GM18526 (cell line): Measurements from ENCODE around the gene SH3TC1.

Experiments
- POLR2A ChIP-seq: IDR thresholded peaks from 3 replicates; pipeline ENCODE4 v1.6.1; 2011; ENCODE audit not compliant: insufficient read length; ENCODE audit errors: extremely low read depth

The SH3TC1 gene

DNA sequence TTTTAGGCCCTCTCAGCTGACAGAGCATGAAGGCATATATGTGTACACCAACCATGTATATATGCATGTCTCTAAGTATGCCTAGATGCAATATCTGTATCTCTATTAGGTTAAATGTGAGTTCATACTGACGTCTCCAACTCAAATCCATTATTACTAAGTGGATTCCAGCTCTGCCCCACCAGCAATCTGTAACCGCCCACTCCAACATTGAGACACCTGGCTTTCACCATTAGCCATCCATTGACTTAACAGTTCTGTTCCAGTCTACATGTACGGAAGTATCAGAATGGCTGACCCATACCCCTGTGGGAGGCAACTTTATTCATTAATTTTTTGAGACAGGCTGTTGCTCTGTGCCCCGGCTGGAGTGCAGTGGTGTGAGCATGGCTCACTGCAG is 15.0 kb upstream of the SH3TC1 start:
- no peak for TF ChIP-seq POLR2A

DNA sequence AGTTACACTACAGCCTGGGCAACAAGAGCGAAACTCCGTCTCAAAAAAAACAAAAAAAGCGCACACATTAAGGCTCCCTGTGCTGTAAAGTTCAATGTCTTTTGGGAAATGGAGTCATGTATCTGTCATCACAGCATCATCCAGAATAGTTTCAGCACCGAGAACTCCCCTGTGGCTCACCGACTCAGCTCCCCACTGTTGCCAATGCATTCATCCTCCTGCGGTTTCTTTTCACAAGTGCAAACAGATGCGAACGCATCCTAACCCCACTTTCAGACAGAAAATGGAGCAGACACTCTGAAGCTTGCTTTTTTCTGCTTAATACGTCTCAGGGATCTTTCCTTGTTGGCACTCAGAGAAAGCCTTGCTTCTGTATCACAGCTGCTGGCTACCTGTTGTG is 13.8 kb upstream of the SH3TC1 start:
- no peak for TF ChIP-seq POLR2A

DNA sequence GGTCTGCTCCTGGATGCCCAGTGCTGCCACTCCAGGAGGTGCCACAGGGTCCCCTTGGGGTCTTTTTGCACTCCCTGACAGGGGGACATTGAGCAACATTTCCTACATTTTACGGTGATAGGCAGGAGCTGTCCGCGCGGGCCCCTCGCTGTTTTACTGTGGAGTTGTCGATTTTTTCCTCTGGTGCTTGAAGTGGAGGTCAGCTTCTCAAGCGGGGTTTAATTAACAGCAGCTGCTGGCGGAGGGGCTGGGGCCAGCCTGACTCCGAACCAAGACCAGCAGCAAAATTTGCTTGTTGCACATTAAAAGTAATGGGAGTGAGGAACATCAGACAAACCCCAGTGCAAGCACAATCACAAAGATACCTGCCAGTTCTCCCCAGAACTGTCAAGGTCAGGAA is 13.2 kb upstream of the SH3TC1 start:
- no peak for TF ChIP-seq POLR2A

DNA sequence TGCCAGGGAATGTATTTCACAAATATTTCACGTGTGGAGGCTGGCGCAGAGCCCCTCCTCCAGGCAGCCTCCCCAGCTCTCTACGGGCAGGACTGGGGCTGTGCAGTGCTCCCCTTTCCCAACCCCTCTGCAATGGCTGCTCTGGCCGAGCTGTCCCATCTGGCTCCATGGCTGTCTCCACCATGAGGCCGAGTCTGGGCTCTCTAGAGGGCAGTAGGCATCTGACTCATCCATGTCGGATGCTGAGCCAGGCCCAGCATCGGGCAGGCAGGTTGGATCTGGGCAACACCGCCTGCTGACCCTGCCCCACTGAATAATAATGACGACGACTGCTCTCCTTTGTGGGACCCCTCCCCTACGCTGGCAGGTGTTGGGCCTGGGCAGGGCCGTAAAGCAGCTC is 11.0 kb upstream of the SH3TC1 start:
- TF ChIP-seq POLR2A = no peak

DNA sequence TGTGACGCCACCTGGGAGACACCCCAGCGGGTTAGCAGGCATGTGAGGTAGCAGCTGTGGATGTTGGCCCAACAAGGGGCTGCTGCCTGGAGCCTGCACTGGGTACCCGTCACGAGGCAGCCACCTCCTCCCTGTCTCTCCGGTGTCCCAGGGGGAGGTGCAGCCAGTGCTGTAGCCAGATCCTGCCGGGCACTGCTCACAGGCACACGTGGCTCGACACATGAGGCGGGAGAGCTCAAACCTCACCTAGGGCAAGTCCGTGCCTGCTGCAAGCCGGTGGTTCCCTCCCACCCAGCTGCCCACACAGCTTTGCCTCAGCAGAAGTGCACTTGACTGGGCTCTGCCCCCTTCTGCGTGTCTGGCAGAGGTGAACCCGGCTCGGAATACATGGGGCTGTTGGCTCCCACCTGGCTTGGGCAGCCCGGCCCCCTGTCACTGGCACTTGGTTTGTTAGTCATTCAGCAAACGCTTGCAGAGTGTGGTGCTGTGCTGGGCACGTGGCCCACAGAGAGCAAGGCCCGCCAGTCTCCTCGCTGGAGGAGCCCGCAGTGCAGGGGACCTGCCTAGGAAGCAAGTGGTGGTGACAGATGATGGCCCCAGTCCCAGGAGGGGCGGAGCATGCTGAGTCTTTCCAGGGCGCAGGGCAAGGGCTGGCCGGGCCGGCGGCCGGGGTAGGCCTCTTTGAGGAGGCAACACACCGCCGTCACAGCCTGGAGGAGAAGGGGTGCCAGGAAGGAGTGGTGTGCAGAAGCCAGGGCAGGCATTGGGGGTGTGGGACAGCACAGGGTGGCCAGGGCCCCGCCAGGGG is 10.1 kb upstream of the SH3TC1 start:
- TF ChIP-seq POLR2A = no peak

DNA sequence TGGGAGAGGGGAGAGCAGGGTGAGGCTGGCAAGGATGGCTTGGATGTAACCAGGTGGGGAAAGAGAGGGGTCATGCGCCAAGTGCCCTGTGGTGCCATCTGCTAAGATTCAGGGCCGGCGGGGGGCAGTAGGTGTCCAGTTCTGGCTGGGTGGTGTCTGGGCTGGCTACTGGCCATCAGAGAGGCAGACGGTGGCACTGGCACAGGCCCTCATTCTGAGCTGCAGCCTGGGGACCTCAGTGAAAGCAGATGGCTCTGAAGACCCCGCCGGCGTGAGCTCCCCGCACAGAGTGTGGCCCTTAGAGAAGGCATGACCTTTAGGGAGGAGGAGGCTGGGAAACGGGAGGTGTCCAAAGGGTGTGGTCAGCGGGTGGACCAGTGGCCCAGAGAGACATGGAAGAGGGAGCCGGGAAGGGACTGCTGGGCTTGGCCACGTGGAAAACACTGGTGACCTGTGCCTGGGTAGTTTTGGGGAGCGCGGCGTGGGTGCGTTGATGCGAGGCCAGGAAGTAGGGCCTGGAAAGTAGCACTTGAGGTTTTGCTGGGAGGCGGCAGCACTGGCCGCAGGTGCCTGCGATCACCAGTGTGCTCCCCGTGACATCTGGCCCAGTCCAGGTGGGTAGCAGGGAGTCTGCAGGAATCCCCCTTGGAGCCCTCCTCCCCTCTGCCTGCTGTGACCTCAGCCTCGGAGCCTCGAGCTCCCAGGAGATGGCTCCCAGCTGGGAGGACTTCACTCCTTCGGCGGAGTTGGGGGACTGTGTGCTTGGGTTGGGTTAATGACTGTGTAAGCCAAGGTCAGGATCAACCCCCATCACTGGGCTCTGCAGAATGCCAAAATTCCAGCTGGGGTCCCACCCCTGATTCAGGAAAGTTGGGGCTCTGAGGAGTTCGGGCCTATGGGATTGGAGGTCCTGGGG is 9.3 kb upstream of the SH3TC1 start:
- no peak for TF ChIP-seq POLR2A

DNA sequence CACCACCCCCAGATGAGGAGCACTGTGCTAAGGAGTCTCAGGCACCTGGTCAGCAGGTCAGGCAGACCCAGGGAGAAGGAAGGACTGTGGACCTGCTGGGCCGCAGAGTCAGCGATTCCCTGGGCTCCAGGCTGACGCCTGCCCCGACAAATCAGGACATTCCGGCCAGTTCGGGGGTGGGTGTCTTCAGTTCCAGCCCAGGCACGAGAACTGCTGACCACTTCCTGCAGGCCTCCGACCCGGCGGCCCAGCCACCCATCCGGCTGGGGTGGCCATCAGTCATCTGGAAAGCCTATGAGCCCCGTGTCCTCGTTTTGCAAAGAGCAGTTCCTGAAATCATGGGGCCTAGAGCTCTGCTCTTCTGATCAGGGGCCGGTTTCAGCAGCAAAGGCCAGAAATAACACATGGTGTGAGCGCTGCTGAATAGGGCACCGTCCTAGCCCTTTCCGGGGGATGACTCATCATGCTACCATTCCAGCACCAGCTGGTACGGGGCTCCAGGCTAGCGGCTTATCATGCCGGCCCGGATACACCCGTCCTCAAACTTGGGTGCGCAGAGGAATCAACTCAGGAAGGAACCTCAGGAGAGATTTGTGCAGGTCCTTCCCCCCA is 7.8 kb upstream of the SH3TC1 start:
- no peak for TF ChIP-seq POLR2A

DNA sequence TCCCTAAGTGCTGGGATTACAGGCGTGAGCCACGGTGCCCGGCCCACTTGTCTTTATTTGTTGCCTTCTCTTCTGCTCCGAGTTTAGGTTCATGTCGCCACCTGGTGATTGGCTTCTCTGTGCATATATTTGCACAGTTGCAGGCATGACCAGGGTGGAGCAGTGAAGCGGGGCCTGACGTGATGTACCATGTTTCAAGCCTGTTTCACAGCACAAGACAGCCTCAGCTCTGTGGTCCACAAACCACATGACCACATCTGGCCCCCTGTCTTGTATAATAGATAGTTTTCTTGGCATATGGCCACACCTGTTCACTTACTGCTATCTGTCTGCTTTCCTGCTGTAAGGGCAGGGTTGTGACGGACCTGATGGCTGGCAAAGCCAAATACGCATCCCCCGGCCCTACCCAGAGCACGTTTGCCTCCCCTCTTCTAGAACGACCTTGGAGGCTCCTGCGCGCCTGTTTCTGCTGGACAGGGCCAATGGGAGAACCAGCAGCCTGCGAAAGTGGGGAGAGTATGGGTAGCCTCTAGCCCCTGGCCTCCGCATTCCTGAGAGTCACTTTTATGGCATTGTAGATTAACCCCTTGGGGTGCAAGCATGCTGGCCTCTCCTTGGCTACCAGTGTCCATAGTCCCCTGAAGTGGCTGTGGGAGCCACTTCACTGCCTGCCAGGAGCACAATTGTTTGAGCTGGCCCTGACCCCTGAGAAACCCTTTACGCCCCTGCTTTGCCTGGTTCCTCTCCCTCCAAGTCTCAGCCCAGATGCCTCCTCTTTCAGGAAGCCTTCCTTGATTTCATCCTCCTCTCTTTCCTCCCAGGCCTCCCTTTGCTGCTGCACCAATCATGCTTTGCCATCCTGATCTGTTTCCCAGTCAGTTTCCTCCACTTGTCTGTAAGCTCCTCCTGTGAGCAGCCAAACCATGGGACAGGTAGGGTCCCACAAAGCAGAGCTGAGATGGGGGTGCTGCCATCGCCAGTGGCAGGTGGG is 6.0 kb upstream of the SH3TC1 start:
- no peak for TF ChIP-seq POLR2A

DNA sequence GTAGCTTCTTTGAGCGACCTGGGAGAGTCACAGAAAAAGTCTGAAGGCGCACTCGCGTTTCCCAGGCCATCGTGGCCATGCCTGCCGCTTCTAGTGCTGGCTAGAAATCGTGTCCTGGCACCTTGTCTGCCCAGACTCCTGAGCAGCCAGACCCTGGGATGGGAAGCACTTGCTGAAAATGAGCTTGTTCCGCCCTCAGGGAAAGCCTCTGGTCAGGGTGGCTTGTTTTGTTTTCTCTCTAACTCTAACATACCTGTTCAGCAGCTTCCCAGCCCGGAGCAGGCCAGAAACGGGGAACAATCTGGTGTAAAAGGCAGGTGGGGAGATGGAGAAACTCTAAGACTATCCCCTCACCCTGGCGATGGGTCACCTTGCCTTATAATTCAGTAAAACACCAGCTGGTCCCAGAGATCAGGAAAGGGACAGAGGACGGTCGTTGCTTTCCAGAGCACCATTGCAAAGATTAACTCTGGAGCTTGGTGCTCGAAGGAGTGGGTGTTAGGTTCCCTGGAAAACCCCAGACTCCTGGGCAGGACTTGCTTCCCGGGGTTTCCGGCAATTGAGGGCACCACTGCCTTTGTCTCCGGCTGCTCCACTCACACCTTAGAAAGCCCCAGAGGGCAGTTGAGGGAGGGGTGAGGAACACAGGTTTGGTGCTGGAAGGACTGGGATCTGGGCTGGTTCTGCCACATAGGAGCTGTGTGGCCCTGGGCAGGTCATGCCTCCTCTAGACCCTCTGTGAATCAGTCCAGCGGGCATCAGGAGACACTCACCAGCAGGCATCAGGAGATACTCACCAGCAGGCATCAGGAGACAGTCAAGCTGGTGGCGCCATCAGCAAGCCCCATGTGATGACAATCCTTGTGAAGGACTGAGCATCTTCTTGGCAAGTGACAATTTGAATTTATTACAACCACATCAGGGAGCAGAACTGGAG is 4.5 kb upstream of the SH3TC1 start:
- no peak for TF ChIP-seq POLR2A

DNA sequence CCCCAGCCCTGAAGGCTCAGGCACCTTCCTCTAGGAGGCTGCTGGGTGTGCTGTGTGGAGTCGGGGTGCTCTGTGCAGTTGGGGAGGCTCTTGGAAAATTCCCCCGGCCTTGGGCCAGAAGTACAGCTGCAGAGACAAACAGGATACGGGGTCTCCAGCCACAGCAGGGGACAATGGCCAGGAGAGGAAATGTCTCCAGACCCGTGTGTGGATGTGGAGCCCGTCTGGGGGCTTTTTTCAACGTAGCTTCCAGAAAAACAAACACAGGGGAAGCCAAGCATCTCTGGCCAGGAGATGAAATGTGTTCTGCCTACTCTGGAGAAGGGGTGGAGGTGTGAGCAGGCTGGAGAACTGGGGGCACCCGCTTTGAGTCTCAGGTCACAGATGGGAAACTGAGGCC is 3.7 kb upstream of the SH3TC1 start:
- TF ChIP-seq POLR2A = no peak

DNA sequence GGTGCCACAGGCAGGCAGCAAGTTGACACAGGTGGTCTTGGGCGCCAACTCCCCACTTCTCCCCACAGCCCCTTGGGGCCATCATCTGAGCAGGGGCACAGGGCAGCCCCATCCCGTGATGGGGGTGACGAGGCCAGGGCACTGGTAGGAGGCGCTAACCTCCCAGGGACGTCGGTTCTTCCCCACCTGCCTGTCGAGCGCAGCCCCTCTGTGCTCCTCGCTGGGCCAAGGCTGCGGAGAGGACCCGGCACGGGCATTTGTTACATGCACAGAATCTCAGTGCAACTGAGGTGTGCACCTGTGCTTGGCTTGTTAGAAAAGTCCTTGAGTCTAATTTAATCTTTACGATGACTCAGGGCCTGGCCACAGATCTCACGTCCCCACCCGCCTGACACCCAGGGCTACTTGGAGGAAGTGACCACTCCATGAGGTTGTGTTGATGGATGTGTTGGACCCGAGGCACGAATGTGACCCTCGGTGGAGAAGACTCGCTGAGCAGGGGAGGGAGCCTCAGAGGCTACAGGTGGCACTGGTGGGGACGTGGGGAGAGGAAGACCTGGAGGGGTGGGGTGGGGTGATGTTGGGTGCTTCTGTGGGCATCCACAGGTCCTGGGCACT is 3.1 kb upstream of the SH3TC1 start:
- no peak for TF ChIP-seq POLR2A

DNA sequence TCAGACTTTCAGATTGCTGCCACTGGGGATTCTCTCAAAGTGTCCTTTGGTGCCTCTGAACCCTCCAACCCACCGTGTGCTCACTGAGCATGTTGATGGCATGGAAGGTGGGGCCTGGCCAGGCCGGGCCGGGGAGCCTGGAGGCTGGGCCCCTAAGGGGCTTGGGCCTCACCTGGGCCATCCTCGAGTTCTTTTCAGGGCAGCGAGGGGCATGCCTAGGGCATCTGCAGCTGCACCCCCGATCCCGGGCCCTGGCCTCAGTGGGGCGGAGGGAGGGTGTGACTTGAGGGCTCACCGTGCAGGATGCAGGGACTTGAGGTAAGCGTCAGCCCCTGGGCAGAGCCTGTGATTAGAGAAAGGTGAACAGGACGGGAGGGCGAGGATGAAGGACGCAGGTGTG is 1.6 kb upstream of the SH3TC1 start:
- no peak for TF ChIP-seq POLR2A

DNA sequence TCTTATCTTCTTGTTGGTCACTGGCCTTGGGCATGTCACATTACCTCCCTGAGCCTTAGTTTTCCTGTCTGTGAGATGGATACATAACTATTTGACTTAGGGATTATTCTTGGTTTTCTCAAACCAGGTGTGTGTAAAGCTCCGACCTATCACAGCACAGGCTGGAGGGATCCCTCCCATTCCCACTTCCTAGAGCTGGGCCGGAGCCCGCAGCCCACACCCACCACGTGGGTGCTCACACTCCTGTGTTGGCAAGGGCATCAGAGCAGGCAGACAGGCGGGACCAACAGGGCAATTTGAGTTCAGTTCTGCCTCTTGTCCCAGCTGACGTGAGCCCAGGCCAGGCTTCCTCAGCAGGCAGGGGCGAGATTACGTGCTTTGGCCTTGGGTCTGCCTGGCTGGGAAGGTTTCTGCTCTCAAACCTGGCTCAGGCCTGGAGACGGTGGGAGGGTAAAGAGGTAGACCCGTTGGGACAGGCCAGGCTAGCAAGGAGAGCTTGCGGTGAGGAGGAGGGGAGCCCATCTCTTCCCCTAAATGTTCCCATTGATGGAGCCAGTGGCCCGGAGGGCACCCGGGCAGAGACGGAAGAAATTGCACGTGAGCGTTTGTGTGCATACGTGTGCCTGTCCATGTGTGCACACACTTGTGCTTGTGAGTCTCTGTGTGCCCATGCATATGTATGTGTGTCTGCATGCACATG is 734 bp upstream of the SH3TC1 start:
- TF ChIP-seq POLR2A = no peak
